HG03135 (cell line): Measurements from ENCODE around the gene STEAP1B.
"Not testable (repeated sequence)": the region's sequence is repeated elsewhere in the genome, so short reads cannot be mapped to it uniquely, and the experiment has no call there.

Experiments
- ATAC-seq: cut with Tn5 transposase; IDR thresholded peaks from one replicate; pipeline ENCODE4 v1.9.1; 2021; ENCODE audit warnings: mild to moderate bottlenecking, moderate library complexity; ENCODE audit not compliant: unreplicated experiment

STEAP1B gene

DNA sequence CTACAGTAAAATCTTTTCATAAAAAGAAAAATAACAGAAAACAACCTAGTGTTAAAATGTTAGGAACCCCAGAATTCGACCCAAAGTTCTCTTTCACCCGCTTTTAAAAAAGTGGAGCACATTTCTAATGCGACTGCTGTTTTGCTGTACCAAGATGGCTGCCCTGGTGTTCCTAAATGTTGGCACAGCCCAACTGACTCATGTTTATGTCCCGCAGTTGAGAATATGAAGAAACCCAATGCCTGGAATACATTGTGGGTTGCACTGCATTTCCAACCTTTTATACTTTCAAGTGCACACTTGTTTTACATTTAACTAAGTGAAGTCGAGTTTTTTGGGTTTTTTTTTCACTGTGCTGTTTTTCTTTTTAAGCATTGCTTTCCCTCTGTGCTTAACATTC lies 944 bp downstream of the STEAP1B start:
- no peak for ATAC-seq

DNA sequence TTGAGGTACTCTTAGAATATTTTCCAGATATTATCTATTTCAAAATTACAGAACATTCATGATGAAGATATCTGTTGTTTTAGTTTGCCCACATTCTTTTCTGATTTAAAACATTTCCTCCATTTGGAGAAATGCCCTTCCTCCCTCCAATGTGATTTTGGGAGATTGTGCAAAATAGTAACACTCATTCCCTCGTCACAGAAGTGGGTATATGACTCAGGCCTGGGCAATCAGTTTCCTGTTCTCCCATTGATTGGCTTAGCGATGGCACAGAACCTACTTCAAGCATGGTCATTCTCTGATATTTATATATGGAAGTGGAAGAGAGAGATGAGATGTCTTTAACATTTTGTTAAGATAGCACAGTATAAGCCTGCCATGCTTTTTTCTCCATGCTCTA lies 3.1 kb downstream of the STEAP1B start:
- ATAC-seq, result not testable (repeated sequence)

DNA sequence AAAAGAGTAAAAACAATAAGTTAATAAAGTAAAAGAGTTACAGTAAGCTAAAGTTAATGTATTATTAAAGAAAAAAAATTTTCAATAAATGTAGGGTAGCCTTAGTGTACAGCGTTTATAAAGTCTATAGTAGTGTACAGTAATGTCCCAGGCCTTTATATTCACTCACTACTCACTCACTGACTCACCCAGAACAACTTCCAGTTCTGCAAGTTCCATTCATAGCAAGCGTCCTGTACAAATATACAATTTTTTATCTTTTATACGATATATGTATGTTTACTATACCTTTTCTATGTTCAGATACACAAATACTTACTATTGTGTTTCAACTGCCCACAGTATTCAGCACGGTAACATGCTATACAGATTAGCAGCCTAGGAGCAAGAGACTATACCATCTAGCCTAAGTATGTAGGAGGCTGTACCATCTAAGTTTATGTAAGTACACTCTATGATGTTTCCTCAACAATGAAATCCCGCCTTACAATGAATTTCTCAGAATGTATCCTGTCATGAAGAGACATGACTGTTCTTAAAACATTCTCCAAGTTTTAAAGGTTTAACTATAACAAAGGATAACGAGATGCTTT lies 3.6 kb downstream of the STEAP1B start:
- ATAC-seq, result not testable (repeated sequence)

DNA sequence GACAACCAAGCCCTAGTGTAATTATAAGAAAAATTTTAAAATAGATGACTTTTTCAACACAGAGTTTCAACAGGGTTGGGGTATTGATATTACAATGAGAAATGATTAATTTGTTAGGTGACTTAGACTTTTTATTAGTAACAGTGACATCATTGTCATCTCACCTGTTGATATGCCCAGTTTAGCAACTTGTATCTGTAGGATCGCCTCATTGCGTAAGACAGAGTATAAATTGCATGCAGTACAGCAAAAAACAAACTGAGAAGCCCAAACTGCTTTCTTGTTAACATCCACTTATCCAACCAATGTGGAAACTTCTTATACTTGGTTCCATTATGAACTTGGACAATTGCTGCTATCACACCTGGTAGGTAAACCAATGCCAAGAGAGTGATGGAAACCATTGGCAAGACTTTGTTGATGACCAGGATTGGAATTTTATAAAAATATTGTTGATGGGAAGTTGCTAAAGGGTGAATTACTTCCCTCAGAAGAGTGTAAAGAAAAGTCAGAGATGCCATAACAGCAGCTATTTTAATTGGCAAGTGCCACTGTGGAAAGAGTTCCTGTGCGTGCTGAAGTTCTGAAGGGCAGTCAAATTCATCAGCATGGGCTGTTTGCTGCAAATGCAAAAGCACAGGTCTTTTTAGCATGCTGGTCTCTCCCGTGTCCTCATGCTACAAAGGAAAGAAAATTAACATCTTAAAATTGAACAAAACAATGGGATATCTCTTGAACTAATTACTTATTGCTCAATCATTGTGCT lies 6.6 kb downstream of the STEAP1B start:
- ATAC-seq, result not testable (repeated sequence)

DNA sequence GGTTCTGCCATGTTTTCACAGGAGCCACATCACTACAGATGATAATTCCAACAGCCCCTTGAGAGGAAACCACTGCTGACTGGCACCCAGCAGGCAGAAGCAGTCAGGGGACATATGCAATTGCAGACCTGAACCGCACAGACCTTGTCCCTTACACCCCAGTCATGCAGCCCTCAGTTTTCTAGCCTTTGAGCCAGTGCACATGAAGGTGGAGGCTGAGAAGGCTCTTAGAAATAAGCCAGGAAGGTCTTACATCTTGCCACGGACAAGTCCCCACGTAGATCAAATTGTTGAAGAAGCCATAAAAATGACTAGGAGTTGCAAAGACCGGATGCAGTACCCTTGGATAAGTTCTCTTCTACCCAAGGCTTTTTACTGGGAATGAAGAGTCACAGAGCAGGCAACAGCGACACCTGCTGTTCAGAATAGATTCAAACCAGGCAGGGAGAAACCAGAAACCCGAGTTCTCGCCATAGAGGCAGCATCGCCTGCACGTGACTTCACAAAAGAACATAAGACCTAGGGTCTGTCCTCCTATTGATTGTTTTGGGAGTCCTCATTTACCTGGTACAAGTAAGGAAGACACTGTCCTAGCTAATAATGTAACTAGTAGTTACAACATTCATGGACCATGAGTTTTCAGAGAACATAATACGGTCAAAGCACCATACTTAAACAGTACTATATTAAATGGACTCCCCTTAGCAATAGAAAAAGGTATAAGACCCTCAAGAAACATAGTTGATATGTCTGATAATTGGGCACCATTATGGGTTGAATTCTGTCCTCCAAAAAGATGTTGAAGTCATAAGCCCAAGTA lies 11.1 kb downstream of the STEAP1B start:
- ATAC-seq, result no peak

DNA sequence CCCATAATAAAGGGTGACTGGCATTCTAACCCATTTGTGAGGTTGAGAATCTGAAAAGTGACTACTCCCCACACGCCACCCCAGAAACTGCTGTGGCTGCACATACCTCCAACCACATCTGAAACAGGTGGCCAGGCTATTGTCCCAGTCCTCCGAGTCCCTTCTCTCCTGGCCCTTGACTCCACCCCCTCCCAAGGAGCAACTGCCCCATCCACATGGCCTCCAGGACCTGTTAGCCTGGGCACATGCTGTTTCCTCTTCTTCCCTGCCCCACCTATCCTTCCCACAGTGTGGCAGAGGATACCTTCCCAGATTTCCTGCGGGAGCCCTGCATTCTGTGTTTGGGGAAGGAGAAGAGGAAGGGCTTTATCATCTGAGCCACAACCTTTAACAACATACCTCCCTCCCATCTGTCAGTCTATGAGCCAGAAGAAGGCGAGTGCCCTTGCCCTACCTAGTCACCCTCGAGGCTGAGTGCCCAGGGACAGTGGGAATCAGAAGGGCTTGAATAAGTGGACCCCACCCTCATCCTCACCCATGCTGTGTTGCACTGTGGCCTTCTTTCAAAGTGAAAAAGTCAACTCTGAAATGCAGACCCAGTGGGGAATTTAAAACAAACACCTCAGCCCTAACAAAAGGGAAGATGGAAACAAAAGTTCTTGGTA lies 11.9 kb downstream of the STEAP1B start:
- no peak for ATAC-seq

DNA sequence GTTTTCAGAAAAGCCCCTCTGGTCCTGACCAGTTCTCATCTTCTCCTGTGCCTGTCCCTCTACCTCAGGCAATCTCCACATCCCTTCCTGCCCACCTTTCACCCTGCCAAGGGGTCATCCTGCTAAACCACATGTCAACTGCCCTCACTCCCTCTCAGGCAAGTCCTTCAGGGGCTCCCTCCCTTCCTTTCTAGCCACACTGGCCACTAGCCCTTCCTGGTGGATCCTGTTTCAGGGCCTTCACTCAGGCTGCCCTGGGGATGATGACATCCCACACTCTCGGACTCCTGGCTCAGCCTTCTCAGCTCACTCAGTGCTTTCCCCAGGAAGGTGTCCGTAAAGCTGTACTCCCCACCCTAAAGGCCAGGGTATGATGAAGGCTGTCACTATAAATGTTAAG lies 13.4 kb downstream of the STEAP1B start:
- ATAC-seq, result no peak

DNA sequence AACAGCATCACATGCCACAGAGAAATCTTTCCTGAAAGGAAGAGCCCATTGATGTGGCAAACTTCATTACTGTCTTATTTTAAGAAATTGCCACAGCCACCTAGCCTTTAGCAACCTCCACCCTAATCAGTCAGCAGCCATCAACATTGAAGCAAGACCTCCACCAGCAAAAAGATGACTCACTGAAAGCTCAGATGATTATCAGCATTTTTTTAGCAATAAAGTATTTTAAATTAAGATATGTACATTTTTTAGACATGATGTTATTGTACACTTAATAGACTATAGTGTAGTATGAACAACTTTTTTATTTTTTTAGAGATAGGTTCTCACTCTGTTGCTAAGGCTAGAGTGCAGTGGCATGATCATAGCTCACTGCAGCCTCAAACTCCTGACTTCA lies 14.8 kb downstream of the STEAP1B start:
- no peak for ATAC-seq

DNA sequence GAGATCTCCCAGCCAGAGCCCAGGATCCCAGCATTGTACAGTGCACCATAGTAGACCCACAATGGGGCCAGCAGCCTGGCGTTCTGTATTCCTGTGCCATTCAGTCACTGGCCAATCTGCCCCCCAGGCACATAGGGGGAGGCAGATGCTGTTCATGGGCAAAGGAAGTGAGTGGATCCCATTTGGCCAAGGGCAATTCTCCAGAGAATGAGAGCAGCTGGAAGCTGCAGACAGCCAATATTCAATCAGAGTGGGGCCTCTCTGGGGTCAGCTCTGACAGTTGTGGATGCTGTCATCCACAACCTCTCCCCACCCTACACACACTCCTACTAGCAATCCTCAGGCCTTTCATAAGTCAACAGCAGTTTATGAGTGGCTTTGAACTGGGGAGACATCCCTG lies 17.5 kb downstream of the STEAP1B start:
- no peak for ATAC-seq

DNA sequence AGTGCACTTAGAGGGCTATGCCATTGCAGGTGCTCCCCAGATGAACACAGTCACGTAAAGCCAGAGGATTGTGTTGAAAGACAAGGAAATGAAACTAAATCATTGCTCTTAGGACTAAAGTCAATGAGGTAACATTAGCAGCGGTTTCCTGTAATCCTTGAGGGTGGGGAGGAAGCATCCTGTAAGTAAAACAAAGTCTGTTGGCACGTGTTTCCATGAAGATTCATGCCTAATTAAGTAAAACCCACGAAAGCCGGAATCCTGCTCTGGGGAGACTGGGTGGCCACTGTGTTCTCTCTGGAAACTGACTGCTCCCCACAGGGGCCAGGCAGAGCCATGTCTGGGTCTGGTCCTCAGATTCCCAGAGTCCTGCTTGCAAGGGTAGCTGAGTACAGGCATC lies 18.3 kb downstream of the STEAP1B start:
- ATAC-seq, result peak; percentile 80

DNA sequence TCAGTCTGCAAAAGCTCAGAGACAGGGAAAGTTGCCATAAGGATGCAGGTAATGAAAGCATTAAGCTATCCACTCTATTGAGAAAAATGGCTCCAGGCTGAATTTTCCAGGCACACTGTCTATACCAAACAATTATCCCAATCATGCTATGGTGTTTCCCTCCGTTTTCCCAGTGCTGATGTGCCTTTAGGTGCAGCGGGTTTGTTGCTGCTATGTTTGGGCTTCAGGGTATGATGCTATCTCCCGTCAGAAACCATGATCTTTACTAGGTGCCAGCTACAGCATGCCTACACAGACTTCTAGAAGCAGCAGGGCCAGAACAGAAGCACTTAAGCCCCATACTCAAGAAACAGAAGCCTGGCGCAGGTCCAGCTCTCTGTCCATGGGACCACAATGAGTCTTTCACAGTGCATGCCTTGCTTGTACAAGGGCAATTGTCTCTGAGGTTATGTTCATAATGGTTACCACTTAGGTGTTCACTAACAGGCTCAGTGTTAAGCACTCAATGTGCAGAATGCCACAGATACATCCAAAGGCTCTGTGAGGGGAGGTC lies 19.4 kb downstream of the STEAP1B start:
- no peak for ATAC-seq

DNA sequence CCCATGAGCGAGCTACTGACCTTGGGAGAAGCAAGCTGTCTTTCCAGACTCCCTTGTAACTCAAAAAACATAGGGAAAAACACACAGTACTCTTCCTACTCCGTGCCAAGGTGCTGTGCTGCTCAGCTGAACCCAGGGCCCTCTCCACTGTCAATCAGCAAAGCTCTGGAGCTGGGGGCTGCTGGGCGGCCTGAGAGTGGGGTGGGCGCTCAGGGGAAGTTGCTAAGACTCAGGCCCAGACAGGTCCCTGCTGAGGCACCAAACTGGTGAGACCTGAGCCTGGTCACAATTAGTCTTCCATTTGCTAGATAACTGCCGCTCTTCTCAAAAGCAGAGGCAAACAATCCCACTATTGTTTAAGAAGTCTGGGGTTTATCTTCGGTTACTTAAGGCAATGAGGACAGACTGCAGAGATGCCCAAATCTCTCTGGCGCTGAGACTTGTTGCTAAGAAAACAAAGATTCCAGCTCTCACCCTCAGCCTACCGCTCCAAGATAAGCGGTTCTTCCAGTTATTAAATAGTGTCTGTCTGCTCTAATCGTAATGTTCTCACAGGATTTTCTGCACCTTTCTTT lies 22.0 kb downstream of the STEAP1B start:
- no peak for ATAC-seq

DNA sequence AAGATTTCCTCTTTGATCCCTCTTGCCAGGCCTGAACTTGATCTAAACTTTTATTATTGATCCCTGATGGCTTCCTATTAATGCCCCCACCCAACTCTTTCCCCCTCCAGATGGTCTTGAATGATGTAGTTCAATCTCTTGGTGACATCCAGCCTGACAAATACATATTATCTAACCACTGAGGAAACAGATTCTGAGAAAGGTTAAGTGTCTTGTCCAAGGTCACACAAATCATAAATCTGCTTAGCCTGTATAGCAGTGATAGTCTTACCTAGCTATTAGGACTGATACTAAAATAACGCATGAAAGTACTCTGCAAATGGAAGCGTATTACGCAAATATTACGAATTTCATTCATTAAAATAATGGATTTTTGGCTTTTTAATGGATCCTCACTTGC lies 22.7 kb downstream of the STEAP1B start:
- no peak for ATAC-seq

DNA sequence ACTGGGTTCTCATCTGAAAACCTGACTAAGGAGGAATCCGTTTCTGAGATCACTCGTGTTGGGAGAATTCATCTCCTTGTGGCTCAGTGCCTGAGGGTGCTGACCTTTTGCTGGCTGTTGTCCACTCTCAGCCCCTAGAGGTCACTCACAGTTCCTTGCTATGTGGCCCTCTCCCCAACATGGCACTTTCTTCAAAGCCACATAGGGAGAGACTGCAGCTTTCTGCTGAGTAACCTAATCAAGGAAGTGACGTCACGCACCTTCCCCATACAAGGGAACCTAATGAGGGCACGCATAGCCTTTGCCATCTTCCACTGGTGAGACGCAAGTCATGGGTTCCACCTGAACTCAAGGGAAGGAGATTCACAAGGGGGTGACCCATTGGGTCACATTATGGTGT lies 23.2 kb downstream of the STEAP1B start:
- no peak for ATAC-seq

DNA sequence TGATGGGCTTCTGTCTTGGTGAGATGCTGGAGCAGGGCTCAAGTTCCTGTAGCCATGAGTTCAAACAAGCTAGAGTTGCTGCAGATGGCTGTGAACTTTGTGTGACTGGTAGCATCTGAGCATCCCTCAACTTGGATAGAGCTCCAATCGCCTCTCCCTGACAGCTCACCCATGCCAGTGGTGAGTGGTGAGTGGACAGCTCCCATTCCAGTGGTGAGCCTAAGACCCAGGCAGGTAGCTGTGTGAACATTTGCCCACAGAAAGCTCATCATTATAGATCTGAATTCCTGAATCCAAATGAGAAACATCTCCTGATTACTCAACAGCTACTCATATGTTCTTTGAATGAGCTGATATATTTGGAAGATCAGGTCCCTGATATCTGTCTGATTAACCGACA lies 25.3 kb downstream of the STEAP1B start:
- ATAC-seq, result no peak

DNA sequence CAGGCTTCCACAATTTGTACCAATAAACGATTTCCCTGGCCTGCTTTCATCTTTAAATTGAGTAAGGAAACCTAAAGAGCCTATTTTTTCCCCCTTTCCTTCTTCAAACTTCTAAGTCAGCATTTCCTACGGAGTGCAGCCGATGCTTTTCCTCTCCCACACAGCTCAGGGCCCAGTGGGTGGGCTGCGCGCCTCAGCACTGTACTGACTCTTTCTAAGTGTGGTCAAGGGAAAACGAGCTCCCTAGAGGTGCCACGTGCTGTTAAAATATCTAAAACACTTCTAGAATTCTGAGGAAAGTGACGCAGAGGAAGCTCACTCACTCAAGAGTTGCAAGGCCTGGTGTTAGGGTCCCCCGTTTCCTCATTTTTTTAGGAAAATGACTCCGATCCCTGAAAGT lies 29.0 kb downstream of the STEAP1B start:
- ATAC-seq, result no peak

DNA sequence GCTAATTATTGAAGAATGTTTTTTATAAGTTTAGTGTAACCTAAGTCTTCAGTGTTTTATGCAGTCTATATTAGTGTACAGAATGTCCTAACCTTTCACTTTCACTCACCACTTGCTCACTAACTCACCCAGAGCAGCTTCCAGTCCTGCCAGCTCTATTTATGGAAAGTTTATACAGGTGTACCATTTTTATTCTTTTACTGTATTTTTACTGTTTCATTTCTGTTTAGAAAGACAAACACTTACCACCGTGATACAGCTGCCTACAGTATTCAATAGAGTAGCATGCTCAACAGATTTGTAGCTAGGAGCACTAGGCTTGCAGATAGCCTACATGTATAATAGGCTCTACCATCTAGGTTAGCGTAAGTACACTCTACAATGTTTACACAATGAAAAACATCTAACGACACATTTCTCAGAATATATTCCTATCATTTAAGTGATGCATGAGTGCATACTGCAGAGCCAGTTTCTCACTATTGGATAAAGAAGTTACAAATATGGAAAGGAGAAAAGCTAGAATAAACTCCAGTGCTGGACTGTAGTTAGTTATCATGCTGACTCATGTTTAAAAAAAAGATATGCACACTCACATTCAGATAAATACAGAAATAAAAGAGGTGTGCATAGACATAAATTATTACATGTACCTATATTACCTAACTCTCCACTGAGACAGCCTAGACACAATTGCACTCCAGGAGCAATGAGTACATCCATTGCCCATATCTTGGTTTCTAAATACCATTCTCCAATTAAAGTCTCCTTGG lies 30.4 kb downstream of the STEAP1B start:
- no peak for ATAC-seq

DNA sequence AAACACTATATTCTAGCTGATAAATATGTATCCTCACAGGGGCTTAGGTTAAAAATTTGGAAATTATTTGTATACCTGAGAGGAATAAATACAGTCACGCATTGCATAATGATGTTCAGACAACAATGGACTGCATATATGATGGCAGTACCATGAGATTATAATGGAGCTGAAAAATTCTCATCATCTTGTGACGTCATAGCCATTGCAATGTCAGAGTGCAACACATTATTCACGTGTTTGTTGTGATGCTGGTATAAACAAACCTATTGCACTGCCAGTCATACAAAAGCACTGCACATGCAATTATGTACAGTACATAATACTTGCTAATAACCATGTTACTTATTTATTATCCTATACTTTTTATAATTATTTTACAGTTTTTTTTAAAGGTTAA lies 31.4 kb downstream of the STEAP1B start:
- no peak for ATAC-seq

DNA sequence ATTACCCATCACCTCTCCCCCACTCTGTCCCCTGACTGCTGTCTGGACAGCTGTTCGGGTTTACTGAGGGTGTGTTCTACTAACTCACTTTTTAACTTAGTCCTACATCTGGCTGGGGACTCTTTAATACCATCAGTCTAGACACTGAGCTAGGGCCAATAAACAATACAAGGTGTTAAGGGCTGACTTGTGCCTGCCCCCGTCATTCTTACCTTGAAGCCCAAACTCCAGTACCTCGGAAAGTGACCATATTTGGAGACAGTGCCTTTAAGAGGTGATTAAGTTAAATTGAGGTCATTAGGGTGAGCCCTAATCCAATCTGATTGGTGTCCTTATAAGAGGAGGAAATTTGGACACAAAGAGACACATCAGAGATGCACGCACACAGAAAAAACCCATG lies 35.7 kb downstream of the STEAP1B start:
- no peak for ATAC-seq

DNA sequence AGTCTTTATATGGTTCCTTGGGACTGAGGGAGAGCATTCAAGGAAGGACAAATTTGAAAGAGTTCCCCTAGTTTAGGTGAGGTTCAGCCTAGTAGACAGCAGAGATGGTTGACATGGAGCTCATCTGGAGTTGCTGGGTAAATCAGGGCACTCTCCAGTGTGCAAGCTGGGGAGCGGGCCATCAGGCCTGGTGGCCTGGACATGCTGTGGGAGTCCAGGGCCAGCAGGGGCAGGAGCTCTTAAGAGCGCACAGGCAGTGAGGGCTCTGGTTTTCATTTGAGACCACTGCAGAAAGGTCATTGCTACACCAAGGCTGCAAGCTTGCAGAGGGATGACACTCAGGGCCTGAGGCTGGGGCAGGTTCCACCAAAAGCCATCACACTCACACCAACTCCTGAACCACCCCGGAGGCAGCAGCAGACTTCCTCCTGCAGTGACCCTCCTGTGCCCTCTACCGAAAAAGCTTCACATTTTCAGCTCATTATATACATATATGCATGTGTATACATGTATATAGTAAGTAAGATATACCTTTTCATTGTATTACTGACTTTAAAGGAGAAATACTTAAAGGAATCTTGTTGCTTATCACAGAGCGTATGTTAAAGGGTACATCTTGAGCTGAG lies 39.5 kb downstream of the STEAP1B start:
- no peak for ATAC-seq
